GM21576 (cell line): Measurements from ENCODE around the gene SRGAP3.

Source experiments
- ATAC-seq: cut with Tn5 transposase; IDR thresholded peaks from one replicate; pipeline ENCODE4 v1.9.1; 2021; ENCODE audit warnings: mild to moderate bottlenecking, moderate library complexity; ENCODE audit not compliant: unreplicated experiment

The SRGAP3 gene

GRCh38 chr3:8945890-8946600, 303.4 kb downstream of the SRGAP3 start:
- no peak for ATAC-seq

GRCh38 chr3:8942746-8943488, 306.5 kb downstream of the SRGAP3 start:
- no peak for ATAC-seq

- ATAC-seq: no peak
These were observed 307.3 kb downstream of the SRGAP3 start for GRCh38 chr3:8942115-8942514.

GRCh38 chr3:8938021-8938420, 311.4 kb downstream of the SRGAP3 start:
- peak; percentile 47 for ATAC-seq

GRCh38 chr3:8937064-8938020, 312.1 kb downstream of the SRGAP3 start:
- ATAC-seq: no peak

GRCh38 chr3:8932507-8932906, 316.9 kb downstream of the SRGAP3 start:
- no peak for ATAC-seq

- ATAC-seq: no peak
These were observed 318.1 kb downstream of the SRGAP3 start for GRCh38 chr3:8931342-8931741.
